ENCODE data around the gene A4GALT.
"Not testable (repeated sequence)": the region's sequence is repeated elsewhere in the genome, so short reads cannot be mapped to it uniquely, and the experiment has no call there.

DNA sequence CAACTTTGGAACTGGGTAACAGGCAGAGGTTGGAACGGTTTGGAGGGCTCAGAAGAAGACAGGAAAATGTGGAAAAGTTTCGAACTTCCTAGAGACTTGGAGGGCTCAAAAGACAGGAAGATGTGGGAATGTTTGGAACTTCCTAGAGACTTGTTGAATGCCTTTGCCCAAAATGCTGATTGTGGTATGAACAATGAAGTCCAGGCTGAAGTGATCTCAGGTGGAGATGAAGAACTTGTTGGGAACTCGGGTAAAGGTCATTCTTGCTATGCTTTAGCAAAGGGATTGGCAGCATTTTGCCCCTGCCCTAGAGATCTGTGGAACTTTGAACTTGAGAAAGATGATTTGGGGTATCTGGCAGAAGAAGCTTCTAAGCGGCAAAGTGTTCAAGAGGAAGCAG, 42.7 kb downstream of the A4GALT start:
- TF ChIP-seq, protein P1, sequence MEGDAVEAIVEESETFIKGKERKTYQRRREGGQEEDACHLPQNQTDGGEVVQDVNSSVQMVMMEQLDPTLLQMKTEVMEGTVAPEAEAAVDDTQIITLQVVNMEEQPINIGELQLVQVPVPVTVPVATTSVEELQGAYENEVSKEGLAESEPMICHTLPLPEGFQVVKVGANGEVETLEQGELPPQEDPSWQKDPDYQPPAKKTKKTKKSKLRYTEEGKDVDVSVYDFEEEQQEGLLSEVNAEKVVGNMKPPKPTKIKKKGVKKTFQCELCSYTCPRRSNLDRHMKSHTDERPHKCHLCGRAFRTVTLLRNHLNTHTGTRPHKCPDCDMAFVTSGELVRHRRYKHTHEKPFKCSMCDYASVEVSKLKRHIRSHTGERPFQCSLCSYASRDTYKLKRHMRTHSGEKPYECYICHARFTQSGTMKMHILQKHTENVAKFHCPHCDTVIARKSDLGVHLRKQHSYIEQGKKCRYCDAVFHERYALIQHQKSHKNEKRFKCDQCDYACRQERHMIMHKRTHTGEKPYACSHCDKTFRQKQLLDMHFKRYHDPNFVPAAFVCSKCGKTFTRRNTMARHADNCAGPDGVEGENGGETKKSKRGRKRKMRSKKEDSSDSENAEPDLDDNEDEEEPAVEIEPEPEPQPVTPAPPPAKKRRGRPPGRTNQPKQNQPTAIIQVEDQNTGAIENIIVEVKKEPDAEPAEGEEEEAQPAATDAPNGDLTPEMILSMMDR (IDR thresholded peaks at IDR 0.05), result not testable (repeated sequence)
- not testable (repeated sequence) for TF ChIP-seq POLR2A (IDR thresholded peaks at IDR 0.05)
